Stimulated activated CD4-positive, alpha-beta T cell treated with anti-CD3 and anti-CD28 coated beads, TNF-alpha, amount 100 ng/mL, for 1 hour (primary cell): ENCODE results near the gene THSD1.
"Not testable (repeated sequence)": the region's sequence is repeated elsewhere in the genome, so short reads cannot be mapped to it uniquely, and the experiment has no call there.

Source experiments
- DNase-seq, 3 donors: peaks; one replicate each; pipeline ENCODE4 v3.0.0-alpha.2; 2020; ENCODE audit warnings: low read depth in 3 of 3, low spot score in 1 of 3

The THSD1 gene

GRCh38 chr13:52408071-52408658, 2.2 kb upstream of the THSD1 start:
- not testable (repeated sequence) for DNase-seq

GRCh38 chr13:52407436-52407835, 1.5 kb upstream of the THSD1 start:
- not testable (repeated sequence) for DNase-seq

- DNase-seq: no peak
These were observed 657 bp upstream of the THSD1 start for GRCh38 chr13:52406629-52407028.

GRCh38 chr13:52405369-52405766, 604 bp downstream of the THSD1 start:
- DNase-seq: no peak

GRCh38 chr13:52399708-52400107, 6.3 kb downstream of the THSD1 start:
- no peak for DNase-seq

GRCh38 chr13:52399046-52399445, 6.9 kb downstream of the THSD1 start:
- no peak for DNase-seq

GRCh38 chr13:52395704-52396103, 10.3 kb downstream of the THSD1 start:
- no peak for DNase-seq

- DNase-seq: no peak
These were observed 11.4 kb downstream of the THSD1 start for GRCh38 chr13:52394586-52394985.

- DNase-seq: no peak
These were observed 12.2 kb downstream of the THSD1 start for GRCh38 chr13:52393572-52394357.

GRCh38 chr13:52387721-52388120, 18.3 kb downstream of the THSD1 start:
- no peak for DNase-seq

- DNase-seq: no peak
These were observed 20.1 kb downstream of the THSD1 start for GRCh38 chr13:52385870-52386269.

GRCh38 chr13:52383366-52383765, 22.6 kb downstream of the THSD1 start:
- no peak for DNase-seq

- DNase-seq: no peak
These were observed 27.7 kb downstream of the THSD1 start for GRCh38 chr13:52378312-52378711.

- DNase-seq: no peak
These were observed 28.1 kb downstream of the THSD1 start for GRCh38 chr13:52377898-52378297.

GRCh38 chr13:52374873-52375411, 31.0 kb downstream of the THSD1 start:
- DNase-seq: no peak

- no peak for DNase-seq
These were observed 31.6 kb downstream of the THSD1 start for GRCh38 chr13:52374389-52374788.

- not testable (repeated sequence) for DNase-seq
These were observed 32.7 kb downstream of the THSD1 start for GRCh38 chr13:52373277-52373676.

- DNase-seq: no peak
These were observed 34.2 kb downstream of the THSD1 start for GRCh38 chr13:52371736-52372247.

- no peak for DNase-seq
These were observed 39.7 kb downstream of the THSD1 start for GRCh38 chr13:52366291-52366690.

- DNase-seq: not testable (repeated sequence)
These were observed 43.6 kb downstream of the THSD1 start for GRCh38 chr13:52362169-52362887.

GRCh38 chr13:52361225-52361624, 44.7 kb downstream of the THSD1 start:
- DNase-seq: no peak

- no peak for DNase-seq
These were observed 46.4 kb downstream of the THSD1 start for GRCh38 chr13:52359534-52359933.
